HEK293T (cell line): ENCODE data around the gene CERK.

ENCODE experiments used
- CTCF ChIA-PET: fragments of 350-600 bp; formaldehyde crosslinking; extraction: SDS; loops from one replicate; lab custom pipeline; 2021; ENCODE audit warnings: antibody characterized with exemption, inconsistent platforms; lab: Yijun Ruan, JAX
- POLR2A ChIA-PET: fragments of 350-600 bp; formaldehyde crosslinking; extraction: SDS; loops from one replicate; lab custom pipeline; 2020; ENCODE audit warnings: antibody characterized with exemption, inconsistent platforms; lab: Yijun Ruan, JAX
- DNase-seq: peaks from one replicate; pipeline ENCODE4 v3.0.0; 2012; ENCODE audit warnings: mixed read lengths; ENCODE audit errors: extremely low spot score
- ARNT ChIP-seq: fragments of 450-650 bp; IDR thresholded peaks from 2 replicates; pipeline ENCODE4 v1.6.1; 2017; ENCODE audit warnings: mild to moderate bottlenecking
- BHLHE40 ChIP-seq: fragments of 450-650 bp; IDR thresholded peaks from 2 replicates; pipeline ENCODE4 v1.6.1; 2016; ENCODE audit warnings: mild to moderate bottlenecking, moderate library complexity, borderline replicate concordance
- CTBP1 ChIP-seq: fragments of 450-650 bp; IDR thresholded peaks from 2 replicates; pipeline ENCODE4 v1.6.1; 2016; ENCODE audit warnings: borderline replicate concordance
- ELF4 ChIP-seq: fragments of 450-650 bp; IDR thresholded peaks from 2 replicates; pipeline ENCODE4 v1.6.1; 2017; ENCODE audit warnings: antibody characterized with exemption
- FOXA1 ChIP-seq: fragments of 450-650 bp; IDR thresholded peaks from 2 replicates; pipeline ENCODE4 v1.6.1; 2016; ENCODE audit warnings: mild to moderate bottlenecking
- FOXK2 ChIP-seq: fragments of 450-650 bp; IDR thresholded peaks from 2 replicates; pipeline ENCODE4 v1.6.1; 2016; ENCODE audit warnings: mild to moderate bottlenecking
- FOXM1 ChIP-seq: fragments of 450-650 bp; IDR thresholded peaks from 2 replicates; pipeline ENCODE4 v1.6.1; 2017; ENCODE audit warnings: mild to moderate bottlenecking, borderline replicate concordance
- HDGF ChIP-seq: fragments of 450-650 bp; IDR thresholded peaks from 2 replicates; pipeline ENCODE4 v1.6.1; 2017; ENCODE audit warnings: antibody characterized with exemption, borderline replicate concordance
- L3MBTL2 ChIP-seq: fragments of 450-650 bp; conservative IDR thresholded peaks from 2 replicates; pipeline ENCODE4 v1.6.1; 2016; ENCODE audit warnings: mild to moderate bottlenecking
- LEF1 ChIP-seq: fragments of 450-650 bp; IDR thresholded peaks from 2 replicates; pipeline ENCODE4 v1.6.1; 2017; ENCODE audit warnings: mild to moderate bottlenecking, borderline replicate concordance
- NFRKB ChIP-seq: fragments of 450-650 bp; IDR thresholded peaks from 2 replicates; pipeline ENCODE4 v1.6.1; 2016; ENCODE audit warnings: mild to moderate bottlenecking, moderate library complexity
- SP1 ChIP-seq: fragments of 450-650 bp; IDR thresholded peaks from 2 replicates; pipeline ENCODE4 v1.6.1; 2017
- SUZ12 ChIP-seq: fragments of 450-650 bp; IDR thresholded peaks from 2 replicates; pipeline ENCODE4 v1.6.1; 2016; ENCODE audit warnings: mild to moderate bottlenecking
- TARDBP ChIP-seq: fragments of 450-650 bp; IDR thresholded peaks from 2 replicates; pipeline ENCODE4 v1.6.1; 2016
- ZNF384 ChIP-seq: fragments of 450-650 bp; IDR thresholded peaks from 2 replicates; pipeline ENCODE4 v1.6.1; 2016
- TF ChIP-seq, protein P1 (sequence below): fragments of 450-650 bp; IDR thresholded peaks from 2 replicates; pipeline ENCODE4 v1.6.1; 2016

CERK gene

DNA sequence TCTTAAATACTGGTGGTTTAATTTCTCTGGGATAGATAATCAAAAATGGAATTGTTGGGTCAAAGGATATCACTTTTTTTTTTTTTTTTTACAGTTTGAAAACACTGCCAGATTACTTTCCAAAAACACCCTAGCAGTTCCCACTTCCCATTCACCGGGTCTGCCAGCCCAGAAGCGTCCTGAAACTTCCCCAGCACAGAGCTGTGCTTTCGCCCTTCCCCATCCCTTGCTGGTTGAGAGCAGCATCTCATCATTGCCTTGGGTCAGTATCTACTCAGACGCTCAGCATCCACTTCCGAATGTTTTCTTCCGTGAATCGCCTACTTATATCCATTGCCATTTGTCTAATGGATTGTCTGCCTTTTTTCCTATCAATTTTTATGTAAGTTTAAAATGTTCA lies 5.5 kb downstream of the CERK start:
- TF ChIP-seq L3MBTL2 (no peak), NFRKB (no peak), ELF4 (no peak), FOXM1 (no peak), ARNT (no peak), TARDBP (no peak), CTBP1 (no peak)
- DNase-seq: no peak
- ChIA-PET CTCF (no interaction called here), POLR2A (no interaction called here)

DNA sequence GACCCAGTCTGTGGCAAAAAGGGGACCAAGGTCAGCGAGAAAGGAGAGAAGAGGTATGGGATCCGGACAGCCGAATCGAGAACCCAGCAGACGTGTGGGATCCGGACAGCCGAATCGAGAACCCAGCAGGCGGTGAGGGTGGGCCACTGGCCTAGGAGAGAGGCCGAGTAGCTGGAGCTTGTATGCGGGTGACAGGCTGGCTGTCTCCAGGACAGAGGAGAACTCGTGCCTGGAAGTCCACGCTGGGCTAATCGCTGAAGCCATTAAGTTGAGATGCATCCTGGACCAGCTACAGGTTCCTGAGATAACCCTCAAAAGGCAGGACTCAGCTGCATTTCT lies 6.0 kb downstream of the CERK start:
- ChIA-PET POLR2A (no interaction called here), CTCF (no interaction called here)
- no peak for DNase-seq
- TF ChIP-seq ARNT: no peak
- TF ChIP-seq, protein P1, sequence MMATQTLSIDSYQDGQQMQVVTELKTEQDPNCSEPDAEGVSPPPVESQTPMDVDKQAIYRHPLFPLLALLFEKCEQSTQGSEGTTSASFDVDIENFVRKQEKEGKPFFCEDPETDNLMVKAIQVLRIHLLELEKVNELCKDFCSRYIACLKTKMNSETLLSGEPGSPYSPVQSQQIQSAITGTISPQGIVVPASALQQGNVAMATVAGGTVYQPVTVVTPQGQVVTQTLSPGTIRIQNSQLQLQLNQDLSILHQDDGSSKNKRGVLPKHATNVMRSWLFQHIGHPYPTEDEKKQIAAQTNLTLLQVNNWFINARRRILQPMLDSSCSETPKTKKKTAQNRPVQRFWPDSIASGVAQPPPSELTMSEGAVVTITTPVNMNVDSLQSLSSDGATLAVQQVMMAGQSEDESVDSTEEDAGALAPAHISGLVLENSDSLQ: no peak
- TF ChIP-seq LEF1: no peak
- TF ChIP-seq TARDBP: no peak

DNA sequence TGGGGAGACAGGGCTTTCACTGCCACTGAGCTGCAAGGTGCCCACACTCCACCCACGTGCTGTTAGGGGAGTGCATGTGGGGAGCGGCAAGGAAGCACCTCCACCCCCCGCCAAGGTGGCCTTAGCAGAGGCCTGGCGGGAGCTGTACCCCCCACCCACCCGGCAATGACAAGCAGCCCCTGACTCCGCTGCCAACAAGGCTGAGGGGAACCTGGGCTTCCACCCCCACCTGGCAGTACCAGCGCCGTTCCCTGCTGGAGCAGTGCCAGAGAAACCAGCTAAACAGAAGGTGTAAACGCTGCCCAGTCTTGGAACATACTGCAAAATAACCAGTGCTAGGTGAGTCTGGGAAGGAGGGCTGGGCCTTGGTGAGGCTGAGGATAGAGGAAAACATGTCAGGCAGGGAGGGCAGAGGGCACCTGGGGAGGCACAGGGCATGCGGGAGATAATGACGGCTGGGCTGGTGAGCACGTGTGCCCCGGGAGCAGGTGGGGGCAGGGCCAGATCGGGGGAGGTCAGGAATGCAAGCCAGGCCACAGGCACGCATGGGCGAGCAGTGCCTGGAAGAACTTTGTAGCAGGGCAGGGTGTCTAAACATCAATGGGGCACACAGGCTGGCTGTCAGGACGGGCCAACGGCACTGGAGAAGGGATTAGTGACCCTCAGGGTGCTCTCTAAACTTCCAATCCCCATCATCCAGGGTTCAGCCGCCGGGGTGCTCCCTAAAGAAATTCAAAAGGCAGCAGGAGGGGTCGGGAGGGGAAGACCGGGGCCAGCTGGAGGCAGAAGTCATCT lies 6.6 kb downstream of the CERK start:
- DNase-seq: no peak
- ChIA-PET CTCF (interaction anchor here (1.2 kb wide), 1 partner anchor 168 kb away, joined by 3 read pairs; no protein-coding TSS in a partner anchor), POLR2A (interaction anchor here (1.4 kb wide), 1 partner anchor 31 kb away, joined by 9 read pairs; the partner anchor contains the start of gene TBC1D22A)
- TF ChIP-seq SP1: no peak
- TF ChIP-seq ELF4: no peak
- no peak for TF ChIP-seq FOXK2
- TF ChIP-seq FOXM1: no peak
- no peak for TF ChIP-seq BHLHE40
- TF ChIP-seq SUZ12: no peak
- no peak for TF ChIP-seq ARNT
- TF ChIP-seq, protein P1: no peak
- no peak for TF ChIP-seq FOXA1

DNA sequence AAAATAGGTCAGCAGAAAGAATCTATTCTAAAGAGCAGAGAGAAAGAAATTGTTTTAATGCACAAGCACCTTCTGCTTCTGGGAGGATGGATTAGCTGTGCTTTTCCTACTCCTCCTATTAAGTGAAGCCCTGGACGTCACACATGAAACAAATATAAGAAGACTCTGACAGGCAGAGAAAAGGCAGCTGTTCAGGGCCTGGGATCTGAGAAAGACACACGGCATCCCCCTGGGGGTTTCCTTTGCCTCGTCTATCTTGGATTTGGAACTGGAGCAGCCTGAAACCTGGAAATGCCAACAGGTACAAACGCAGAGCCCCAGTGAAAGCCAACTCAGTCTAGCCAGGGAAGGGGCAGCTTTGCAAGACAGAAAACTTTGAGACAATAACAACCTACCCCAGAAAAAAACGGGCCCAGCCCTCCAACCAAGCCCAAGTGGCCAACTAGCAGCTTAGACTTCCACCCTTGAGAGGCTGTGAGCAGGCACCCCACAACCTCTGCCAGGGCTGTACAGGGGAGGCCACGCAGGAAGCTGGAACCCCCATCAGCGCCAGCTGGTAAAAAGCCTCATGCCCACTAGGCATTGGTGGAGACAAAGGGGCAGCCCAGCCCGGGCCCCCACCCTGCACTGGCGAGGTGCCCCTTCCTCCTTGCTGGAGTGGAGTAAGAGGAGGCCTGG lies 7.3 kb downstream of the CERK start:
- ChIA-PET POLR2A (interaction anchor here (1.4 kb wide), 1 partner anchor 32 kb away, joined by 9 read pairs; the partner anchor contains the start of gene TBC1D22A), CTCF (interaction anchor here (1.2 kb wide), 1 partner anchor 167 kb away, joined by 3 read pairs; no protein-coding TSS in a partner anchor)
- TF ChIP-seq, protein P1: no peak
- TF ChIP-seq L3MBTL2: no peak
- no peak for DNase-seq

DNA sequence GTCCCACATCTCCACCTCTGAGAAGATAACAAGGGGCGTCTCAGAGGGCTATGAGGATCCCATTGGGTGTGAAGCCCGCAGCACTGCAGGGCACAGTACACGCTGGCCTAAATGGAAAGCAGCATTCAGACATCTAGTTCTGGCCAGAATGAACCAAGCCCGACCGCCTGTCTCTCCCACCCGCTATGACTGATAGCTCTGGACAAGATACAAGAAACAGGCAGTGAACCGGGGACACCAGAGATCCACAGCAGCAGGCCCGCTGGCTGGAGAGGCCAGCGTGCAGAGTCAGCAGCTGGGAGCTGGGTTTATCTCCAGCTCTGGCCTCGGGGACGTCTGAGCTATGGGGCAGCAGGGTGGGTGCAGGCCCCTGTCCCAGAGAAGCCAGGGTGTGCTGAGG lies 9.6 kb downstream of the CERK start:
- DNase-seq: no peak
- ChIA-PET POLR2A (no interaction called here), CTCF (no interaction called here)
- TF ChIP-seq SP1: no peak
- TF ChIP-seq, protein P1: no peak

DNA sequence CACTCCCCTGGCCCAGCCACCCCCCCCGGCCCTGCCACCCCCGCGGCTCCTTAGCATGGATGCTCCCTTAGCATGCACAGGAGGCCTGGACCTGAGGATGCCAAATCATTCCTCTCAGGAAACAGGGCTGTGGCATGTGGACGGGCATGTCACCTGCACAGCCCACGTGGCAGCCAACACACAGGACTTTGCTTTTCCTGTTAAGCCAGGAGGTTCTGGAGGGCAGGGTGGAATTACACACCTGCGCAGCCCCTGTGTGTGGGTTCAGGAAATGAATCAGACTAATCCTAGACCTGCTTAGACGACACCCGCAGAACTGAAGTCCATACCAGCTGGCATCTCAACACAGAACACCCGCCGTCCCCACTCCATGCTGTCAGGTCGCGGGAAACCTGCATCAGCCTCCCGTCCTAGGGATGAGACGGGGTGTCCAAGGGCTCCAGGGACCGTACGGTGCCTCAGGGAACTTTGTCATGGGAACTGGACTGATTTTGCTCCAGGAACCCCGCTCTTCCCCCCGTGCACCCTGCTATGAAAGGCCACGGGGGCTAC lies 10.2 kb downstream of the CERK start:
- ChIA-PET POLR2A (no interaction called here), CTCF (no interaction called here)
- no peak for TF ChIP-seq CTBP1
- TF ChIP-seq L3MBTL2: no peak
- no peak for TF ChIP-seq ARNT
- no peak for TF ChIP-seq SUZ12
- no peak for TF ChIP-seq ZNF384
- no peak for TF ChIP-seq FOXA1
- no peak for TF ChIP-seq FOXM1
- no peak for TF ChIP-seq HDGF
- TF ChIP-seq ELF4: no peak
- TF ChIP-seq NFRKB: no peak
- no peak for TF ChIP-seq LEF1
- no peak for TF ChIP-seq TARDBP
- TF ChIP-seq BHLHE40: no peak
- TF ChIP-seq, protein P1: no peak
- no peak for TF ChIP-seq SP1
- TF ChIP-seq FOXK2: no peak
- DNase-seq: no peak
